IMR-90 (cell line): ENCODE measurements around the gene MARK2. TPM values are rescaled to one million over a fixed set of nuclear protein-coding genes. Genes with fewer than 3 reads are reported as not detected.

Source experiments
- ATAC-seq: fragments of 200-7000 bp; cut with Tn5 transposase; 2 replicates; pipeline ENCODE4 v1.9.1; 2020; ENCODE audit warnings: low read depth, mild to moderate bottlenecking, moderate library complexity
- BruUV-seq: library from RNA; stranded (reverse); fragments of 400-500 nt; replicated peaks from 2 replicates; lab custom pipeline; 2021; lab: Mats Ljungman, UMichigan
- CTCF ChIA-PET: fragments of 300-600 bp; formaldehyde crosslinking; extraction: SDS; loops from one replicate; lab custom pipeline; 2021; ENCODE audit warnings: antibody characterized with exemption; lab: Yijun Ruan, JAX
- POLR2A ChIA-PET: fragments of 300-600 bp; sonication (Branson Sonifier 250); formaldehyde crosslinking; loops from one replicate; lab custom pipeline; 2022; ENCODE audit warnings: antibody characterized with exemption; ENCODE audit not compliant: unreplicated experiment; lab: Charles Lee
- DNase-seq: peaks from one replicate; pipeline ENCODE4 v3.0.0; 2013
- H2AFZ ChIP-seq: replicated peaks from 2 replicates; pipeline ENCODE3; 2013; ENCODE audit warnings: low read length, mild to moderate bottlenecking; ENCODE audit not compliant: poor library complexity
- H2AK5ac ChIP-seq: 2 replicates; pipeline ENCODE4 v1.6.1; 2013; ENCODE audit warnings: low read depth, low read length, inconsistent platforms
- H2AK9ac ChIP-seq: replicated peaks from 2 replicates; pipeline ENCODE3; 2013; ENCODE audit warnings: mild to moderate bottlenecking, low read depth, low read length, moderate library complexity; ENCODE audit not compliant: poor library complexity
- H2BK120ac ChIP-seq: 2 replicates; pipeline ENCODE4 v1.6.1; 2013; ENCODE audit warnings: low read depth, low read length, inconsistent platforms
- H2BK15ac ChIP-seq: 3 replicates; pipeline ENCODE4 v1.6.1; 2013; ENCODE audit warnings: low read depth, low read length, inconsistent platforms
- H2BK20ac ChIP-seq: 2 replicates; pipeline ENCODE4 v1.6.1; 2013; ENCODE audit warnings: low read depth, mild to moderate bottlenecking, inconsistent platforms, low read length, moderate library complexity
- H2BK5ac ChIP-seq: 2 replicates; pipeline ENCODE4 v1.6.1; 2013; ENCODE audit warnings: mild to moderate bottlenecking, low read depth, low read length, inconsistent platforms; ENCODE audit not compliant: poor library complexity, severe bottlenecking
- H3K14ac ChIP-seq: replicated peaks from 2 replicates; pipeline ENCODE4 v1.6.1; 2013; ENCODE audit warnings: low read depth, low read length, inconsistent platforms
- H3K18ac ChIP-seq: 2 replicates; pipeline ENCODE4 v1.6.1; 2013; ENCODE audit warnings: low read depth, low read length, control low read depth
- H3K23ac ChIP-seq: 2 replicates; pipeline ENCODE4 v1.6.1; 2013; ENCODE audit warnings: low read depth, low read length, inconsistent platforms
- H3K27ac ChIP-seq: 2 replicates; pipeline ENCODE4 v1.5.1; 2013; ENCODE audit warnings: mild to moderate bottlenecking, control low read depth, low read length; ENCODE audit not compliant: insufficient read depth
- H3K27me3 ChIP-seq: 2 replicates; pipeline ENCODE4 v1.6.1; 2013; ENCODE audit warnings: low read length; ENCODE audit not compliant: control insufficient read depth, insufficient read depth
- H3K36me3 ChIP-seq: 2 replicates; pipeline ENCODE4 v1.6.1; 2013; ENCODE audit warnings: low read length, mixed read lengths; ENCODE audit not compliant: control insufficient read depth, insufficient read depth
- H3K4ac ChIP-seq: 2 replicates; pipeline ENCODE4 v1.6.1; 2013; ENCODE audit warnings: low read depth, low read length, inconsistent platforms
- H3K4me1 ChIP-seq: 2 replicates; pipeline ENCODE4 v1.6.1; 2013; ENCODE audit warnings: low read length, mixed read lengths; ENCODE audit not compliant: control insufficient read depth, insufficient read depth
- H3K4me2 ChIP-seq: 2 replicates; pipeline ENCODE4 v1.6.1; 2013; ENCODE audit warnings: low read depth, mild to moderate bottlenecking, control low read depth, low read length, moderate library complexity
- H3K4me3 ChIP-seq: 2 replicates; pipeline ENCODE4 v1.5.1; 2013; ENCODE audit warnings: low read depth, mild to moderate bottlenecking, control low read depth, low read length, moderate library complexity; ENCODE audit not compliant: insufficient read depth
- H3K56ac ChIP-seq: 2 replicates; pipeline ENCODE4 v1.6.1; 2013; ENCODE audit warnings: low read length, inconsistent platforms; ENCODE audit not compliant: insufficient read depth; ENCODE audit errors: extremely low read depth
- H3K79me1 ChIP-seq, 2 experiments: 2 replicates each; pipeline ENCODE4 v1.6.1; 2013; ENCODE audit warnings: low read length in 2 of 2, inconsistent platforms in 1 of 2, low read depth in 1 of 2
- H3K9ac ChIP-seq: 2 replicates; pipeline ENCODE4 v1.6.1; 2013; ENCODE audit warnings: low read depth, low read length, control low read depth
- H3K9me1 ChIP-seq: 2 replicates; pipeline ENCODE4 v1.6.1; 2013; ENCODE audit warnings: low read length, inconsistent platforms; ENCODE audit not compliant: insufficient read depth
- H3K9me3 ChIP-seq: 2 replicates; pipeline ENCODE4 v1.6.1; 2013; ENCODE audit warnings: low read length; ENCODE audit not compliant: control insufficient read depth, insufficient read depth
- H4K20me1 ChIP-seq: 2 replicates; pipeline ENCODE4 v1.6.1; 2013; ENCODE audit warnings: low read length, inconsistent platforms; ENCODE audit not compliant: insufficient read depth
- H4K5ac ChIP-seq: 2 replicates; pipeline ENCODE4 v1.6.1; 2013; ENCODE audit warnings: mild to moderate bottlenecking, low read depth, low read length, control low read depth
- H4K8ac ChIP-seq, 2 experiments: 2 replicates each; pipeline ENCODE4 v1.6.1; 2013; ENCODE audit warnings: low read depth in 2 of 2, low read length in 2 of 2, control low read depth in 1 of 2, inconsistent platforms in 1 of 2
- H4K91ac ChIP-seq: 2 replicates; pipeline ENCODE4 v1.6.1; 2013; ENCODE audit warnings: low read depth, low read length, inconsistent platforms; ENCODE audit not compliant: insufficient read depth
- BHLHE40 ChIP-seq: fragments of 150-350 bp; IDR thresholded peaks from 2 replicates; pipeline ENCODE4 v1.6.1; 2016; ENCODE audit warnings: mild to moderate bottlenecking, low read depth, low read length
- CEBPB ChIP-seq: IDR thresholded peaks from 2 replicates; pipeline ENCODE4 v1.6.1; 2012; ENCODE audit warnings: low read depth, low read length, improper control_type of control experiment
- CHD1 ChIP-seq: IDR thresholded peaks from 2 replicates; pipeline ENCODE4 v1.6.1; 2012; ENCODE audit warnings: low read depth, low read length, improper control_type of control experiment
- CTCF ChIP-seq: conservative IDR thresholded peaks from 2 replicates; pipeline ENCODE4 v1.5.1; 2012; ENCODE audit warnings: mild to moderate bottlenecking, low read depth, low read length, improper control_type of control experiment
- FOS ChIP-seq: fragments of 150-350 bp; IDR thresholded peaks from 2 replicates; pipeline ENCODE4 v1.6.1; 2016; ENCODE audit warnings: low read depth, low read length
- MAFK ChIP-seq: IDR thresholded peaks from 2 replicates; pipeline ENCODE4 v1.6.1; 2012; ENCODE audit warnings: low read depth, low read length, improper control_type of control experiment
- MAZ ChIP-seq: IDR thresholded peaks from 2 replicates; pipeline ENCODE4 v1.6.1; 2012; ENCODE audit warnings: low read depth, mild to moderate bottlenecking, low read length, improper control_type of control experiment, moderate library complexity, borderline replicate concordance
- MXI1 ChIP-seq: IDR thresholded peaks from 2 replicates; pipeline ENCODE4 v1.6.1; 2012; ENCODE audit warnings: low read depth, mild to moderate bottlenecking, low read length, moderate library complexity, borderline replicate concordance
- NFE2L2 ChIP-seq: fragments of 150-350 bp; IDR thresholded peaks from 2 replicates; pipeline ENCODE4 v1.6.1; 2016; ENCODE audit warnings: low read depth, mild to moderate bottlenecking, low read length
- POLR2A ChIP-seq: IDR thresholded peaks from 2 replicates; pipeline ENCODE4 v1.6.1; 2012; ENCODE audit warnings: mild to moderate bottlenecking, low read depth, low read length
- RAD21 ChIP-seq: IDR thresholded peaks from 2 replicates; pipeline ENCODE4 v1.6.1; 2012; ENCODE audit warnings: low read length, improper control_type of control experiment
- RCOR1 ChIP-seq: IDR thresholded peaks from 2 replicates; pipeline ENCODE4 v1.6.1; 2012; ENCODE audit warnings: mild to moderate bottlenecking, low read length, improper control_type of control experiment; ENCODE audit not compliant: insufficient replicate concordance
- RFX5 ChIP-seq: IDR thresholded peaks from 2 replicates; pipeline ENCODE4 v1.8.0; 2012; ENCODE audit warnings: low read depth, mild to moderate bottlenecking, low read length, moderate library complexity
- SMC3 ChIP-seq: fragments of 150-350 bp; IDR thresholded peaks from 2 replicates; pipeline ENCODE4 v1.6.1; 2016; ENCODE audit warnings: low read depth, mild to moderate bottlenecking, antibody characterized with exemption, low read length, moderate library complexity
- WGBS, 2 experiments: methylation state at CpG; one replicate each; pipeline versions ENCODE4 v1.1.5 to v1.1.7; 2013; ENCODE audit warnings: missing lambda C conversion rate in 2 of 2; ENCODE audit not compliant: insufficient read length in 1 of 2; ENCODE audit errors: extremely low coverage in 2 of 2; 5-methylcytosine and 5-hydroxymethylcytosine counted together
- dilution Hi-C: fragments of 300-500 bp; cut with HindIII; formaldehyde crosslinking; loops from one replicate; pipeline ENCODE4 v1.14.3; 2018; ENCODE audit warnings: low sequenced_read_pairs; ENCODE audit not compliant: unreplicated experiment
- in situ Hi-C: fragments of 300-500 bp; cut with MboI; formaldehyde crosslinking; loops from 3 replicates; pipeline ENCODE4 v1.14.3; 2019; ENCODE audit warnings: low sequenced_read_pairs, inconsistent platforms, mixed read lengths
- intact Hi-C: fragments of 100-400 bp; cut with micrococcal nuclease; formaldehyde crosslinking; loops from 2 replicates; pipeline ENCODE4 v1.10.0; 2022
- polyA plus RNA-seq, 3 experiments: library from polyadenylated mRNA; depleted of rRNA; stranded (reverse); fragments of >200 nt; gene quantifications; 2 replicates each; pipeline ENCODE4 v1.2.3, GENCODE V29; 2012; ENCODE audit warnings: low replicate concordance in 1 of 3
- total RNA-seq: library from RNA; depleted of rRNA; stranded (reverse); fragments of >200 nt; gene quantifications from 2 replicates; pipeline ENCODE4 v1.2.3, GENCODE V29; 2012
- TF ChIP-seq, protein P1 (sequence below): fragments of 150-350 bp; IDR thresholded peaks from 2 replicates; pipeline ENCODE4 v1.6.1; 2017; ENCODE audit warnings: mild to moderate bottlenecking, antibody characterized with exemption, low read length, low read depth
- TF ChIP-seq, protein P2 (sequence below): fragments of 150-350 bp; IDR thresholded peaks from 2 replicates; pipeline ENCODE4 v1.6.1; 2016; ENCODE audit warnings: low read depth, mild to moderate bottlenecking, low read length, moderate library complexity, borderline replicate concordance

The MARK2 gene
- total and polyA plus RNA-seq, 2 of the 4 experiments (the other 2 are of a cell fraction) = 6.6 to 17.3 TPM

DNA sequence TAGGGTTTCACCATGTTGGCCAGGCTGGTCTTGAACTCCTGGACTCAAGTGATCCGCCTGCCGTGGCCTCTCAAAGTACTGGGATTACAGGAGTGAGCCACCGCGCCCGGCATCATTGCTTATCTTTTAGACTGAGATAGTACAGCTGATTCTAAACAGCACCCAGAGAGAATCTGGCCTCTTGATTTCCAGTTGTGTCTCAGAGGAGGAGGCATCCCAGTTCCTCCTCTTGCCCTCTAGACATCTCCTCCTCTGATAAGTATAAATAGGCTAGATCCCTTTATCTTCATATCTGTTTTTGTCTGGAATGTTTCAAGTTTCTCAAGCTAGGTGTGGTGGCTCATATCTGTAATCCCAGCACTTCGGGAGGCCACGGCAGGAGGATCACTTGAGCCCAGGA, 7.0 kb downstream of the MARK2 start:
- H3K9me1 ChIP-seq = peaks cover 36% of the 10 kb centered on the region
- no peak overlapping the region for H4K91ac ChIP-seq
- peaks cover 14% of the 10 kb centered on the region for H3K4me1 ChIP-seq
- no peaks in the 10 kb centered on the region for H3K27me3 ChIP-seq
- H2BK20ac ChIP-seq = no peak overlapping the region
- no peak overlapping the region for H3K56ac ChIP-seq
- H3K9ac ChIP-seq = no peak overlapping the region
- intact Hi-C loops (loop anchor here (1.0 kb wide), 1 partner anchor 26 kb away; no protein-coding TSS in a partner anchor), dilution Hi-C loops (no loop called here), in situ Hi-C loops (no loop called here)
- no peak overlapping the region for H2BK5ac ChIP-seq
- WGBS, 2 experiments = no CpG with 5 or more reads among the region's 7 CpGs
- no peak overlapping the region for H3K14ac ChIP-seq
- H3K18ac ChIP-seq = no peak overlapping the region
- H3K27ac ChIP-seq = no peak overlapping the region
- no peak overlapping the region for H4K8ac ChIP-seq
- H3K4me3 ChIP-seq = no peak overlapping the region
- no peak overlapping the region for H4K5ac ChIP-seq
- H4K20me1 ChIP-seq = peaks cover 76% of the 10 kb centered on the region
- H2AFZ ChIP-seq = no peak overlapping the region
- no TSS peak for BruUV-seq
- no peak overlapping the region for H3K23ac ChIP-seq
- DNase-seq (no peak), ATAC-seq (no peak)
- peaks cover 26 to 80% of the 10 kb centered on the region in 2 experiments for H3K79me1 ChIP-seq
- no peak overlapping the region for H2BK120ac ChIP-seq
- H3K36me3 ChIP-seq = peaks cover 6% of the 10 kb centered on the region
- POLR2A ChIA-PET = no interaction called here
- no peak overlapping the region for H3K4ac ChIP-seq
- H2AK9ac ChIP-seq = no peak overlapping the region
- no peak overlapping the region for H2AK5ac ChIP-seq
- H3K9me3 ChIP-seq = no peaks in the 10 kb centered on the region
- no peak overlapping the region for H3K4me2 ChIP-seq
- no peak overlapping the region for H2BK15ac ChIP-seq
- CTCF ChIA-PET = interaction anchor here (0.6 kb wide), 2 partner anchors 13 to 89 kb away, joined by 3 to 5 read pairs; no protein-coding TSS in a partner anchor
- no peak for TF ChIP-seq CHD1
- TF ChIP-seq, protein P1, sequence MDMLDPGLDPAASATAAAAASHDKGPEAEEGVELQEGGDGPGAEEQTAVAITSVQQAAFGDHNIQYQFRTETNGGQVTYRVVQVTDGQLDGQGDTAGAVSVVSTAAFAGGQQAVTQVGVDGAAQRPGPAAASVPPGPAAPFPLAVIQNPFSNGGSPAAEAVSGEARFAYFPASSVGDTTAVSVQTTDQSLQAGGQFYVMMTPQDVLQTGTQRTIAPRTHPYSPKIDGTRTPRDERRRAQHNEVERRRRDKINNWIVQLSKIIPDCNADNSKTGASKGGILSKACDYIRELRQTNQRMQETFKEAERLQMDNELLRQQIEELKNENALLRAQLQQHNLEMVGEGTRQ = no peak
- TF ChIP-seq NFE2L2 = no peak
- no peak for TF ChIP-seq RCOR1
- TF ChIP-seq CEBPB = no peak
- TF ChIP-seq, protein P2, sequence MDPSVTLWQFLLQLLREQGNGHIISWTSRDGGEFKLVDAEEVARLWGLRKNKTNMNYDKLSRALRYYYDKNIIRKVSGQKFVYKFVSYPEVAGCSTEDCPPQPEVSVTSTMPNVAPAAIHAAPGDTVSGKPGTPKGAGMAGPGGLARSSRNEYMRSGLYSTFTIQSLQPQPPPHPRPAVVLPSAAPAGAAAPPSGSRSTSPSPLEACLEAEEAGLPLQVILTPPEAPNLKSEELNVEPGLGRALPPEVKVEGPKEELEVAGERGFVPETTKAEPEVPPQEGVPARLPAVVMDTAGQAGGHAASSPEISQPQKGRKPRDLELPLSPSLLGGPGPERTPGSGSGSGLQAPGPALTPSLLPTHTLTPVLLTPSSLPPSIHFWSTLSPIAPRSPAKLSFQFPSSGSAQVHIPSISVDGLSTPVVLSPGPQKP = no peak
- no peak for TF ChIP-seq RAD21
- TF ChIP-seq BHLHE40 = no peak
- TF ChIP-seq SMC3 = no peak
- no peak for TF ChIP-seq MXI1
- no peak for TF ChIP-seq POLR2A
- no peak for TF ChIP-seq FOS
- TF ChIP-seq MAFK = no peak
- no peak for TF ChIP-seq CTCF
- TF ChIP-seq RFX5 = no peak
- no peak for TF ChIP-seq MAZ
